HG02973 (cell line): ENCODE measurements around the gene RHOT1.
"Not testable (repeated sequence)": the region's sequence is repeated elsewhere in the genome, so short reads cannot be mapped to it uniquely, and the experiment has no call there.

Experiments used
- ATAC-seq: cut with Tn5 transposase; IDR thresholded peaks from one replicate; pipeline ENCODE4 v1.9.1; 2021; ENCODE audit warnings: moderate library complexity; ENCODE audit not compliant: unreplicated experiment

RHOT1 gene

GRCh38 chr17:32142038-32142856, at the start of gene RHOT1:
RHOT1 (plus strand) TSS chr17:32142502; CDS start chr17:32142693, 191 bp downstream.
- peak; percentile 60 for ATAC-seq

- ATAC-seq: no peak
Observed at GRCh38 chr17:32099686-32100085, 42.6 kb upstream of the RHOT1 start.

GRCh38 chr17:32100323-32100722, 42.0 kb upstream of the RHOT1 start:
- ATAC-seq: not testable (repeated sequence)

GRCh38 chr17:32100971-32101631, 41.2 kb upstream of the RHOT1 start:
- no peak for ATAC-seq

- no peak for ATAC-seq
Observed at GRCh38 chr17:32102172-32102571, 40.1 kb upstream of the RHOT1 start.

- ATAC-seq: no peak
Observed at GRCh38 chr17:32102646-32103186, 39.6 kb upstream of the RHOT1 start.

- no peak for ATAC-seq
Observed at GRCh38 chr17:32103476-32104113, 38.7 kb upstream of the RHOT1 start.

GRCh38 chr17:32104158-32104557, 38.1 kb upstream of the RHOT1 start:
- ATAC-seq: no peak

- not testable (repeated sequence) for ATAC-seq
Observed at GRCh38 chr17:32106471-32106981, 35.8 kb upstream of the RHOT1 start.

- ATAC-seq: not testable (repeated sequence)
Observed at GRCh38 chr17:32107194-32107593, 35.1 kb upstream of the RHOT1 start.

- ATAC-seq: no peak
Observed at GRCh38 chr17:32110596-32110995, 31.7 kb upstream of the RHOT1 start.

GRCh38 chr17:32111141-32111771, 31.0 kb upstream of the RHOT1 start:
- ATAC-seq: no peak

GRCh38 chr17:32112416-32112815, 29.9 kb upstream of the RHOT1 start:
- no peak for ATAC-seq

- no peak for ATAC-seq
Observed at GRCh38 chr17:32114536-32114935, 27.8 kb upstream of the RHOT1 start.

- ATAC-seq: not testable (repeated sequence)
Observed at GRCh38 chr17:32115546-32115945, 26.8 kb upstream of the RHOT1 start.

GRCh38 chr17:32116937-32117336, 25.4 kb upstream of the RHOT1 start:
- ATAC-seq: no peak

GRCh38 chr17:32117399-32117798, 24.9 kb upstream of the RHOT1 start:
- no peak for ATAC-seq

GRCh38 chr17:32118088-32118487, 24.2 kb upstream of the RHOT1 start:
- ATAC-seq: not testable (repeated sequence)

- ATAC-seq: no peak
Observed at GRCh38 chr17:32118835-32119234, 23.5 kb upstream of the RHOT1 start.

- no peak for ATAC-seq
Observed at GRCh38 chr17:32120141-32120540, 22.2 kb upstream of the RHOT1 start.

- no peak for ATAC-seq
Observed at GRCh38 chr17:32120716-32121115, 21.6 kb upstream of the RHOT1 start.
